RWPE2 (cell line): ENCODE data around the gene ELOVL3.

ENCODE experiments used
- ATAC-seq: fragments of 200-7000 bp; cut with Tn5 transposase; 3 replicates; pipeline ENCODE4 v1.9.1; 2021; ENCODE audit warnings: low read depth
- DNase-seq: peaks from one replicate; pipeline ENCODE4 v3.0.0-alpha.2; 2020; ENCODE audit warnings: low spot score
- H3K27ac ChIP-seq: fragments of 450-650 bp; 2 replicates; pipeline ENCODE4 v1.5.1; 2017; ENCODE audit warnings: mild to moderate bottlenecking; ENCODE audit not compliant: poor library complexity, severe bottlenecking
- H3K27me3 ChIP-seq: fragments of 250-450 bp; sonication (Bioruptor Pico); 2 replicates; pipeline ENCODE4 v1.5.1; 2021; ENCODE audit warnings: mild to moderate bottlenecking, moderate library complexity; ENCODE audit not compliant: insufficient read depth, poor library complexity, severe bottlenecking
- H3K36me3 ChIP-seq: fragments of 250-450 bp; sonication (Bioruptor Pico); 2 replicates; pipeline ENCODE4 v1.5.1; 2020; ENCODE audit warnings: low read depth, mild to moderate bottlenecking, moderate library complexity
- H3K4me1 ChIP-seq: fragments of 250-450 bp; sonication (Bioruptor Pico); 2 replicates; pipeline ENCODE4 v1.5.1; 2021; ENCODE audit warnings: mild to moderate bottlenecking, moderate library complexity; ENCODE audit not compliant: insufficient read depth, poor library complexity, severe bottlenecking
- H3K4me3 ChIP-seq: fragments of 250-450 bp; sonication (Bioruptor Pico); 2 replicates; pipeline ENCODE4 v1.5.1; 2021; ENCODE audit warnings: mild to moderate bottlenecking, moderate library complexity; ENCODE audit not compliant: severe bottlenecking
- H3K9me3 ChIP-seq: fragments of 250-450 bp; sonication (Bioruptor Pico); 2 replicates; pipeline ENCODE4 v1.5.1; 2021; ENCODE audit warnings: mild to moderate bottlenecking, moderate library complexity; ENCODE audit not compliant: severe bottlenecking
- CTCF ChIP-seq: fragments of 450-650 bp; IDR thresholded peaks from one replicate; pipeline ENCODE4 v1.5.1; 2017; ENCODE audit warnings: mild to moderate bottlenecking, moderate library complexity; ENCODE audit not compliant: poor library complexity, severe bottlenecking

The ELOVL3 gene

GRCh38 chr10:102237711-102238252 lies 11.7 kb downstream of the ELOVL3 start:
- Histone ChIP-seq H3K27me3 (peaks cover 8% of the 10 kb centered on the region), H3K4me3 (no peak overlapping the region), H3K27ac (no peak overlapping the region), H3K9me3 (no peaks in the 10 kb centered on the region), H3K36me3 (no peaks in the 10 kb centered on the region), H3K4me1 (peaks cover 7% of the 10 kb centered on the region)
- no peak for TF ChIP-seq CTCF
- no peak for DNase-seq
- no peak for ATAC-seq

GRCh38 chr10:102240467-102241031 lies 14.4 kb downstream of the ELOVL3 start:
- Histone ChIP-seq H3K9me3 (no peaks in the 10 kb centered on the region), H3K4me1 (peaks cover 11% of the 10 kb centered on the region), H3K4me3 (no peak overlapping the region), H3K27me3 (peaks cover 8% of the 10 kb centered on the region), H3K36me3 (no peaks in the 10 kb centered on the region), H3K27ac (no peak overlapping the region)
- ATAC-seq (no peak), DNase-seq (no peak)
- no peak for TF ChIP-seq CTCF

GRCh38 chr10:102241032-102241443 lies 14.9 kb downstream of the ELOVL3 start:
- Histone ChIP-seq H3K9me3 (no peaks in the 10 kb centered on the region), H3K27me3 (peaks cover 8% of the 10 kb centered on the region), H3K4me3 (peak overlapping the region; percentile 35), H3K36me3 (no peaks in the 10 kb centered on the region), H3K27ac (no peak overlapping the region), H3K4me1 (peaks cover 9% of the 10 kb centered on the region)
- DNase-seq, result no peak
- TF ChIP-seq CTCF, result no peak
- ATAC-seq, result no peak

GRCh38 chr10:102241444-102242117 lies 15.5 kb downstream of the ELOVL3 start, which contains the start of gene PITX3:
TSS of gene PITX3 (minus strand) at chr10:102241512. CDS start at chr10:102232080, 9,432 bp downstream.
- peak; percentile 90 for DNase-seq
- Histone ChIP-seq H3K36me3 (no peaks in the 10 kb centered on the region), H3K9me3 (no peaks in the 10 kb centered on the region), H3K27ac (no peak within 1 kb of the TSS), H3K4me1 (peaks cover 11% of the 10 kb centered on the region), H3K27me3 (peaks cover 8% of the 10 kb centered on the region), H3K4me3 (peak within 1 kb of the TSS; percentile 35)
- TF ChIP-seq CTCF, result peak; percentile 9
- peak; percentile 38 for ATAC-seq

- no peak overlapping the region for H3K27ac ChIP-seq
- no peaks in the 10 kb centered on the region for H3K9me3 ChIP-seq
- H3K4me3 ChIP-seq, result peak overlapping the region; percentile 35
- peaks cover 16% of the 10 kb centered on the region for H3K4me1 ChIP-seq
- peaks cover 1% of the 10 kb centered on the region for H3K36me3 ChIP-seq
- no peak for TF ChIP-seq CTCF
- ATAC-seq, result no peak
- H3K27me3 ChIP-seq, result peaks cover 8% of the 10 kb centered on the region
- DNase-seq, result no peak
Measured at GRCh38 chr10:102242118-102242485, 16.0 kb downstream of the ELOVL3 start.
